Breast epithelium (tissue), 4 donors: ENCODE results near the gene PUS7. TPM values are rescaled to one million over a fixed set of nuclear protein-coding genes. Genes with fewer than 3 reads are reported as not detected.
"Not testable (repeated sequence)": the region's sequence is repeated elsewhere in the genome, so short reads cannot be mapped to it uniquely, and the experiment has no call there.

Experiments
- DNase-seq, 2 donors: peaks; one replicate each; pipeline ENCODE4 v3.0.0-alpha.2; 2019; ENCODE audit warnings: low spot score in 2 of 2
- H3K27ac ChIP-seq, 2 donors: fragments of 200-600 bp; sonication (generic) in 1 of 2; one replicate each; pipeline ENCODE4 v1.5.1; 2016 to 2019; ENCODE audit warnings: mild to moderate bottlenecking in 1 of 2
- H3K27me3 ChIP-seq, 2 donors: fragments of 200-600 bp; sonication (generic) in 1 of 2; one replicate each; pipeline versions ENCODE4 v1.5.1 to v1.6.0; 2017 to 2019; ENCODE audit warnings: control low read depth in 1 of 2, mild to moderate bottlenecking in 1 of 2
- H3K36me3 ChIP-seq: fragments of 200-600 bp; one replicate; pipeline ENCODE4 v1.5.1; 2019
- H3K4me1 ChIP-seq, 2 donors: fragments of 200-600 bp; sonication (generic); one replicate each; pipeline ENCODE4 v1.5.1; 2016 to 2019; ENCODE audit warnings: control low read depth in 1 of 2
- H3K4me3 ChIP-seq, 3 donors: fragments of 200-600 bp; sonication (generic); 1 replicate in 2 of 3; 2 replicates in 1 of 3; pipeline ENCODE4 v1.5.1; 2016 to 2019; ENCODE audit warnings: mild to moderate bottlenecking in 3 of 3, moderate library complexity in 2 of 3
- H3K9me3 ChIP-seq, 2 donors: fragments of 200-600 bp; sonication (generic) in 1 of 2; one replicate each; pipeline ENCODE4 v1.5.1; 2016 to 2019; ENCODE audit warnings: control low read depth in 1 of 2
- POLR2A ChIP-seq: fragments of 450-650 bp; IDR thresholded peaks from one replicate; pipeline ENCODE4 v1.6.1; 2016; ENCODE audit warnings: antibody characterized with exemption, mild to moderate bottlenecking, moderate library complexity
- POLR2AphosphoS5 ChIP-seq, 3 donors: sonication (generic); formaldehyde crosslinking; IDR thresholded peaks; one replicate each; pipeline ENCODE4 v1.6.1; 2017; ENCODE audit warnings: antibody characterized with exemption in 3 of 3
- intact Hi-C: fragments of 100-400 bp; cut with DNase I; formaldehyde crosslinking; loops from one replicate; pipeline ENCODE4 v1.15.1; 2023; ENCODE audit warnings: low total_unique reads
- total RNA-seq, 3 donors: library from RNA; depleted of rRNA; stranded (reverse); fragments of >200 nt; gene quantifications; one replicate each; pipeline ENCODE4 v1.1.0, GENCODE V29; 2016
- TF ChIP-seq, protein P1 (sequence below), 3 donors: fragments of 450-650 bp; IDR thresholded peaks; one replicate each; pipeline ENCODE4 v1.5.1; 2016 to 2017; ENCODE audit warnings: antibody characterized with exemption in 3 of 3, mild to moderate bottlenecking in 3 of 3, moderate library complexity in 3 of 3

The PUS7 gene
- total RNA-seq, 3 donors from 2014 or later: 18.9 to 23.6 (median 19.5) TPM

DNA sequence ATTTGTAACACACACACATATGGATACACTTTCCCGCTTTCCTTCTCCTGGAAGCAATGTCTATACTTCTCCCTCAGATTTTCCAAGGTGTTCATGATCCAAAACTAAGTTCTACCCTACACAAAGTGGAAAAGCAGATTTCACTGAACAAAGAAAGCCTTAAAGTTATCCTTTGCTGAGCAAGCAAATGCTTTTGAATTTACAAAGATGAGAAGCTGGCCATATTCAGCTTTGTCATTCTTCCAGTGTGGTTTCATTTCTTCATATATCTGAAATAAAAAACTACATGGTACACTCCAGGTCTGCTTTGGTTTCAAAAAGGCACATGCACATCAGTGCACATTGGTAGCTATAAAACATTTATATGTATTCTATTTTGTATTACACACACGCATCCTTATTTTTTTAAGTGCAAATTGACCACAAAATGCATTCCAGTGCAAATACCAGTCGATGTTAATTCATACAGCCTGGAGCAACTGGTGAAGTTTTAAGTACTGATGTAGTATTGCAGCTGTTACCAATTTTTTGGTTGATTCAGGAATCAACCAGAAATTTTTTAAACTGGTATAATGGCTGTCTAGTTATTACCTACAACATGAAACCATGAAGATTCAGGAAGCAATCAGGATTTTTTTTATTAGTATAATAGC is 67.8 kb downstream of the PUS7 start:
- intact Hi-C loops: no loop called here
- Histone ChIP-seq H3K4me1 (no peaks in the 10 kb centered on the region), H3K4me3 (no peak overlapping the region), H3K27ac (no peak overlapping the region), H3K36me3 (no peaks in the 10 kb centered on the region), H3K9me3 (no peaks in the 10 kb centered on the region), H3K27me3 (no peaks in the 10 kb centered on the region)
- no peak for DNase-seq
- TF ChIP-seq, protein P1, sequence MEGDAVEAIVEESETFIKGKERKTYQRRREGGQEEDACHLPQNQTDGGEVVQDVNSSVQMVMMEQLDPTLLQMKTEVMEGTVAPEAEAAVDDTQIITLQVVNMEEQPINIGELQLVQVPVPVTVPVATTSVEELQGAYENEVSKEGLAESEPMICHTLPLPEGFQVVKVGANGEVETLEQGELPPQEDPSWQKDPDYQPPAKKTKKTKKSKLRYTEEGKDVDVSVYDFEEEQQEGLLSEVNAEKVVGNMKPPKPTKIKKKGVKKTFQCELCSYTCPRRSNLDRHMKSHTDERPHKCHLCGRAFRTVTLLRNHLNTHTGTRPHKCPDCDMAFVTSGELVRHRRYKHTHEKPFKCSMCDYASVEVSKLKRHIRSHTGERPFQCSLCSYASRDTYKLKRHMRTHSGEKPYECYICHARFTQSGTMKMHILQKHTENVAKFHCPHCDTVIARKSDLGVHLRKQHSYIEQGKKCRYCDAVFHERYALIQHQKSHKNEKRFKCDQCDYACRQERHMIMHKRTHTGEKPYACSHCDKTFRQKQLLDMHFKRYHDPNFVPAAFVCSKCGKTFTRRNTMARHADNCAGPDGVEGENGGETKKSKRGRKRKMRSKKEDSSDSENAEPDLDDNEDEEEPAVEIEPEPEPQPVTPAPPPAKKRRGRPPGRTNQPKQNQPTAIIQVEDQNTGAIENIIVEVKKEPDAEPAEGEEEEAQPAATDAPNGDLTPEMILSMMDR (IDR thresholded peaks at IDR 0.05): no peak
- TF ChIP-seq POLR2AphosphoS5 (IDR thresholded peaks at IDR 0.05): no peak
- TF ChIP-seq POLR2A: no peak

DNA sequence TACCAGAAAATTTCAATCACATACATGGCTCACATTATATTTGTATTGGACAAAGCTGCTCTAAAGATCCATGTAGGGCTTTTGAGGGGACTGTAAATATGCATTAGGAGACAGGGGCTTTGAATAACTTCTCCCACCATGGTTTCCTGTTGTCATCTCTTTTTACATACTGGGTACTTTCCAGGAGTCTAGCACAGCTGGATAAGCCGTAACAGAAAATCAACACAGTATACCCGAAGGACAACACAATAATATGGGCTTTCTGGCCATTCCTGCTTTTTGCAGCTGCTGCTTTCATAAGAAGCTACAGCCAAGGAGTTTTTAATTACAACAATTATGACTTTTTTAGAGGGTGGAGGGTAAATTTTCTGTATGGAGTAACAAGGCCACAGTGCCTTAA is 70.0 kb downstream of the PUS7 start:
- no peaks in the 10 kb centered on the region for H3K27me3 ChIP-seq
- no peak for DNase-seq
- intact Hi-C loops: no loop called here
- H3K36me3 ChIP-seq: no peaks in the 10 kb centered on the region
- no peaks in the 10 kb centered on the region for H3K4me1 ChIP-seq
- no peaks in the 10 kb centered on the region for H3K9me3 ChIP-seq
- no peak overlapping the region for H3K4me3 ChIP-seq
- no peak overlapping the region for H3K27ac ChIP-seq
- TF ChIP-seq, protein P1 (IDR thresholded peaks at IDR 0.05): no peak
- no peak for TF ChIP-seq POLR2A
- TF ChIP-seq POLR2AphosphoS5 (IDR thresholded peaks at IDR 0.05): no peak

DNA sequence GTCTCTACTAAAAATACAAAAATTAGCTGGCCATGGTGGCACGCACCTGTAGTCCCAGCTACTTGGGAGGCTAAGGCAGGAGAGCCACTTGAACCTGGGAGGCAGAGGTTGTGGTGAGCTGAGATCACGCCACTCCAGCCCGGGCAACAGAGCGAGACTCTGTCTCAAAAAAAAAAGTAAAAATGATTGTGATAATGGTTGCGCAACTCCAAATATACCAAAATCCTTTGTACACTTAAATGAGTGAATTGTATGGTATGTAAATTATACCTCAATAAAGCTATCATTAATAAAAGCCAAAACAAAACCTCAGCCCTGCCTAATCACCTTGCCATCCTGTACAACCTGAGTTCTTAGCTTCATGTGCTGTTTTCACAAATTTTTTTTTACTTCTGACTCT is 71.2 kb downstream of the PUS7 start:
- DNase-seq, H3K36me3 ChIP-seq, H3K9me3 ChIP-seq, H3K4me1 ChIP-seq, H3K27ac ChIP-seq, intact Hi-C loops, H3K27me3 ChIP-seq, H3K4me3 ChIP-seq: not testable (repeated sequence)

DNA sequence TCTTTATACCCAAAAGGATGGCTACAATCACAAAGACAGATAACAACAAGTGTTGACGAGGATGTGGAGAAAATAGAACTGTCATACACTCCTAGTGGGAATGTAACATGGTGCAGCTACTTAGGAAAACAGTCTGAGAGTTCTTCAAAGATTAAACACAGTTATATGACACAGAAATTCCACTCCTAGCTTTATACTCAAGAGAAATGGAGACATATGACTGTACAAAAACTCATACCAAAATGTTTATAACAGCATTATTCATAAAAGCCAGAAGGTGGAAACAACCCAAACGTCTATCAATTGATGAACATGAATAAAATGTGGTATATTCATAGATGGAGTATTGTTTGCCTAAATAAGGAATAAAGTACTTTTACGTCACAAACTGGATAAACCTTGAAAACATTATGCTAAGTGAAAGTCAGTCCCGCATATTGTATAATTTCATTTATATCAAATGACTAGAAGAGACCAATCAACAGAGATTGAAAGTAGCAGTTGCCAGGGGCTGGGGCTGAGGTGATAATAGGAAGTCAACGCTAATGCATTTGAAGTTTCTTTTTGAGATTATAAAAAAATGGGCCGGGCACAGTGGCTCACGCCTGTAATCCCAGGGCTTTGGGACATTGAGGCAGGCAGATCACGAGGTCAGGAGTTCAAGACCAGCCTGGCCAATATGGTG is 71.8 kb downstream of the PUS7 start:
- Histone ChIP-seq H3K36me3 (no peaks in the 10 kb centered on the region), H3K27ac (no peak overlapping the region), H3K9me3 (no peaks in the 10 kb centered on the region), H3K4me1 (no peaks in the 10 kb centered on the region), H3K4me3 (no peak overlapping the region), H3K27me3 (no peaks in the 10 kb centered on the region)
- DNase-seq: no peak
- TF ChIP-seq POLR2A (no peak), POLR2AphosphoS5 (IDR thresholded peaks at IDR 0.05) (no peak)
- TF ChIP-seq, protein P1 (IDR thresholded peaks at IDR 0.05): no peak
- intact Hi-C loops: no loop called here

DNA sequence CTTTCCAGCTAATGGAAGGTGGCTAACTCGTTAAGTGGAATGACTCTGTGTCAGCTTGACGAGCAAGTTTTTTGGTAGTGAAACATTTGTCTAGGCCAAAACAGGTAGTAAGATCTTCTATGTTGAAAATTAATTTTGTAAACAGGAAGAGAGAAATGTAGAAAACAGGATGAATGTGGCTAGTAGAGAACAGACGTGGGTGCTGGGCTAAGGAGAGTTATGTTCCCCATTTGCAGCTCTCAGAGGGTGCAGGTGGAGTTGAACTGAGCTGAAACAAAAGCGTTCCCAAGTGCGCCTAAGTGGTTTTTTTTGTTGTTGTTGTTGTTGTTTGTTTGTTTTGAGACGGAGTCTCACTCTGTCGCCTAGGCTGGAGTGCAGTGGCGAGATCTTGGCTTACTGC is 73.9 kb downstream of the PUS7 start:
- Histone ChIP-seq H3K9me3 (no peaks in the 10 kb centered on the region), H3K27ac (no peak overlapping the region), H3K4me3 (no peak overlapping the region), H3K4me1 (no peaks in the 10 kb centered on the region), H3K36me3 (no peaks in the 10 kb centered on the region), H3K27me3 (no peaks in the 10 kb centered on the region)
- DNase-seq: no peak
- intact Hi-C loops: loop anchor here (5.0 kb wide), 1 partner anchor 1271 kb away; no protein-coding TSS in a partner anchor
- TF ChIP-seq, protein P1 (IDR thresholded peaks at IDR 0.05): no peak
- no peak for TF ChIP-seq POLR2A
- TF ChIP-seq POLR2AphosphoS5 (IDR thresholded peaks at IDR 0.05): no peak
